NCI-H2107 (cell line): ENCODE measurements around the gene GJB6.

Experiments
- DNase-seq: peaks from one replicate; lab custom pipeline; 2025; lab: John Stamatoyannopoulos, UW

GJB6 gene

DNA sequence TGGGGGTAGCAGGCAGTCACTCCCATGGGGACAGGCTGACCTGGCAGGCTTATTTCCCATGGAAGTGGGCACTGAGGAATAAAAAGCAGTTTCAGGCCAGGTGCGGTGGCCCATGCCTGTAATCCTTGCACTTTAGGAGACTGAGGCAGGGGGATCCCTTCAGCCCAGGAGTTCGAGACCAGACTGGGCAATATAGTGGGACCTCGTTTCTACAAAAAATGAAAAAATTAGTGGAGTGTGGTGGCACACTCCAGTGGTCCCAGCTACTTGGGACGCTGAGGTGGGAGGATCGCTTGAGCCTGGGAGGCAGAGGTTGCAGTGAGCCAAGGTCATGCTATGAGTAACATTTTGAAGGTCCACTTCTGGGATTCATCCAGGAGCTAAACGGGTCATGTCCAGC is 45.3 kb downstream of the GJB6 start:
- DNase-seq: no peak

DNA sequence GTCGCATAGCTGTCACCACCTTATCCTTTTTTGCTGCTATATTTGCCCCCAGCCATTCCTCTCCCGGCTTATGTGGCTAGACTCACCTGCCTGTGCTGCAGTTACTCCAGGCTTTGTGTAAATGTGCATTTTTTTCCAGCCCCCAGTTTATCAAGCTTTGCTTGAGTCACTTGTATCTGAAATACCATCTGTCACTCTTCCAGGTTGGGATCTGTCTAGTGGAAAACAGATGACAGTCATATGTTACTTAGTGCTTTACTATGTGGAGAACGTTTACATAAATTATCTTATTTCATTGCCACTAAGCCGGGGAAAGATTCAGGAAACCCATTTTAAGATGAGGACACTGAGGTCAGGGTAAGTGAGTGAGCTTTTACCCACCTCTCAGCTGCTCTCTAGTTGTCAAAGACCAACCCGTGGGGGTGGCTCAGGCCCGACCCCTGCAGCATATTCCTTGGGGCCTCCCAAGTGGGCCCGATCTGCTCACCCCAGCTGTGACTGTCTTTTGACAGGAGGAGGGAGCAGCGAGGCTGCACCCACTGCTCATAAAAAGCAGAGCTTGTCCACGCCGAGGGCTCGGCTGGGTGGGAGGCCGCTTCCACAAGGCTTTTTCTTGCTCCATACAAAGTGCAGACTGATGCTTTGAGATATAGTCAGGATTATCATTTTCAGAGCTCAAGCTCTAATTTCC is 46.6 kb downstream of the GJB6 start:
- no peak for DNase-seq

DNA sequence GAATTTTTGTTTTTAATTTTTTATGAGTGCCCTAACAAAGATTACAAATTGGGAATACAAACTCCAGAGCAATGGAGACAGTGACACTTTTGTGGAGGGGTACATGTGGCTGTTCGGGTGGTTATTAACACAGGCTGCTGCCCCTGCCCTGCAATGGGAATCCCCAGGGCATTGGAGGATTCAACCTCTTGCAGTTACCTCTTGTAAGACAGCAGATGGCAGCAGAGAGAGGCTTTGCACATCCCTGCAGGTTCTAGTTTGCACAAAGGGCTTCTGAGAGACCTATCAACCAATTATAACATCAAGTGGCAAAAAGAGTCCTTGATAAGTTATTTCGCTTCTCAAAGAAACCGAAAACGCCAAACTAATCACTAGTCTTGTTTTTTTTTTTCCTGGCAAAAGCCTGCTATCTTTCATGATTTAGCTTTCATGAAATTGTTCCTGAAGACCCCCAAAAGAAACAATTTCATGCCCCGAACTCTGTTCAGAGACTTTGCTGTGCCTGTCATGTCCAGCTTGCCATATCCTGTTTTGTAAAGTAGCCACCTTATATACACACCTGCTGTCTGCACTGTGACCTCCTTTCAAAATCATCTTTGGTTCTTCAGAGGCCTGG is 49.8 kb downstream of the GJB6 start:
- DNase-seq: peak; percentile 34

DNA sequence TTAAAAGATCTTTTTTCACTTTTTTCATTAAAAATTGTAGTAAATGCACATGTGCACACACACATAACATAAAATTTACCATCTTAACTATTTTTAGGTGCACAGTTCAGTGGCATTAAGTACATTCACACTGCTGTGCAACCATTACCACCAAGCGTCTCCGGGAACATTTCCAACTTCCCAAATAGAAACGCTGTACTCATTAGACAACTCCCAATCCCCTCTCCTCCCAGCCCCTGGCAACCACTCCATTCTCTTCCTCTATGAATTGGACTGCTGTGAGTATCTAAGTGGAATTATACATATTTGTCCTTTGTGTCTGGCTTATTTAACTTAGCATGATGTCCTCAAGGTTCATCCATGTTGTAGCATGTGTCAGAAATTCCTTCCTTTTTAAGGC is 50.9 kb downstream of the GJB6 start:
- no peak for DNase-seq

DNA sequence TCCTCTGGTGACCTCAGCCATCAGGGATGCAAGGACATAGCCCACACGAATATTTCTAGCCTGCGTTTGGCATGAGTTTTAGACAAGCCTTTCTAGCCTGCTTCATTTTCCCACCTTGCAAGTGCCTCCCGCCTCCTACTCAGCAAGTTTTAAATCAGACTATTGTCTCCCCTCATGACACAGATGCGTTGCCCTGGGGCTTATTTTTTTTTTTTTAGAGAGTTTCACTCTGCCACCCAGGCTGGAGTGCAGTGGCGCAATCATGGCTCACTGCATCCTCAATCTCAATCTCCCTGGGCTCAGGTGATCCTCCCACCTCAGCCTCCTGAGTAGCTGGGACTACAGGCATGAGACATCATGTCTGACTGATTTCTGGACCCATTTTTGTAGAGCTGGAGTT is 54.0 kb downstream of the GJB6 start:
- no peak for DNase-seq

DNA sequence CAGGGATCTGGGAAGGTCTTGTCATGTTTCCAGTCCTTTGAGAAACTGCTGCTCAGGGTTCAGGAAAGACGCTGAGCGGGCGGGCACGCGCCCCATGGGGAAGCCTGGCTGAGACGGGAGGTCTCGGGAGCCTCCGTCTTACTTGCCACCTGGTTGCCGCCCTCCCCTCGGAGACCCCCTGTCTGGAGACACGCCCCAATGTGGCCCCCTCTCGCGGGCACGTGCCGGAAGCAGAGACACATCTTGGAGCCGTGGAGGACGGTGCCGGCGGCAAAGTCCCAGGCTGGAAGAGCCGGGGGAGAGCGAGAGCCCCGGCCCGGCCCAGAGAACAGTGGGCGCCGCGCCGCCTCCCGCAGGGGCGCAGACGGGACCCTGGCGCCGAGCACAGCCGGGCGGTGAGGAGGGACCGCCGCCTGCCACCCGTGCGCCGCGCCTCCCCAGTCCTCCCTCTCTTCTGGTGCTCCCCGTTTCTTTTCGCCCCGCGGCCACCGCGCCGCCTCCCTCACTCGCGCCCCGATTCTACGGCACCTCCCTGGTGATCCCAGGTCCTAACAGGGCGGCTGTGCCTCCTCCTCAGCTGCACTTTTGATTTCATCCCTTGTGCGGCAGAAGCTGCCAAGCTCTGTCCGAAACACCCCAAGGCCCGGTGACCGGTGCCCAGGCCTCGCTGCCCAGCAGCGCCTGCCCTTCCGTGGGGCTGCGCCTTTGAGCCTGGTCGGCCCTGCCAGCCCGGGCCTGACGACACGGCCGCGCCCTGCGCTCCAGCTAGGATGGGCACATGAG is 54.9 kb downstream of the GJB6 start:
- no peak for DNase-seq

DNA sequence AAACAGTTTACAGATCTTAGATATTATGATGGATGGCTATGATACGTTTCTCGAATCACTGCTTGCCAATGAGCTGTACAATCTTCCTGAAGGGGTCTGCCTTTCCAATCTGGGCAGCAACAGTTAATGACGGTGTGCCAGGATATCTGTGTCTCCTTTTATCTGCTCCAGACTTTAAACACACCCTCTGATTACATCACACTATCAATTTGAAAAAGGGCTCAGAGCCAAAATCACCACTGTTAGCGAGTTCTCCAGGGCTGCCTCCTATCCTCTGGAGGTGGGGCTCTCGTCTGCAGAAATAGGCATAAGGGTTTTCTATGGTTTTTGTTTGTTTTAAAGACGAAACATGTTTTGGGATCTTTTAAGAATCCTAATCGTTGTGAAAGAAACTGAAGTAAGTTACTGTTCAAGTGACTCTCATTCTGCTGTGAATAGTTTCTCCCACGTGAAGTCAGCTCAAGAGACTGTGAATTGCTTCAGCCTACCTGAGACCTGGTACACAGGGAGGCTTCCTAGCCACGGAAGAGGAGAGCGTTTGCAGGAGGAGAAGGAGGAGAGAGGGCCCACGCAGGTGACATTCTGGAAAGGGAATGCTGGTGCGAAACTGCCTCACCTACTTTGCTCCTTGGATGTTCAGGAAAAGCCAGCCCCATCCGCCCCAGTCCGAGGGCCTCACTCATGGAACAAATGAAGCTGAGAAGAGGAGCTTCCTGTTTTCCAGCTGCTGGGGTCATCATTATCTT is 56.0 kb downstream of the GJB6 start:
- no peak for DNase-seq

DNA sequence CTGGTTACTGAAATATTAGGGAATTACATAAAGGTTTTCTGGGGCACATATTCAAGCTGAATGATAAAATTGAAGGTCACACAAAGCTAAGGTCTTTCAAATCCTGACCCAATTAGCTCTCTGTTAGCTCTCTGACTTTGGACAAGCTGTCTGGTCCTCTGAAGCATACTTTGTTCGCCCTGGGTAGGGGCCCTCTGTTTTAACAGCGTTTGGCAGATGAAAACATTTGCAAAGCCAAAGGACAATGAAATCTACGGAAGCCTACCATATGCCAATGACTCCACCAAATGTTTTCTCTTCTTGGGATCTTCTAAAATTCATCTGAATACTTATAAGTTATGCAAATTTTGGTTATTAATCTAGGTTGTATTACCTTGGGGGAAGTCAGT is 56.7 kb downstream of the GJB6 start:
- DNase-seq: no peak

DNA sequence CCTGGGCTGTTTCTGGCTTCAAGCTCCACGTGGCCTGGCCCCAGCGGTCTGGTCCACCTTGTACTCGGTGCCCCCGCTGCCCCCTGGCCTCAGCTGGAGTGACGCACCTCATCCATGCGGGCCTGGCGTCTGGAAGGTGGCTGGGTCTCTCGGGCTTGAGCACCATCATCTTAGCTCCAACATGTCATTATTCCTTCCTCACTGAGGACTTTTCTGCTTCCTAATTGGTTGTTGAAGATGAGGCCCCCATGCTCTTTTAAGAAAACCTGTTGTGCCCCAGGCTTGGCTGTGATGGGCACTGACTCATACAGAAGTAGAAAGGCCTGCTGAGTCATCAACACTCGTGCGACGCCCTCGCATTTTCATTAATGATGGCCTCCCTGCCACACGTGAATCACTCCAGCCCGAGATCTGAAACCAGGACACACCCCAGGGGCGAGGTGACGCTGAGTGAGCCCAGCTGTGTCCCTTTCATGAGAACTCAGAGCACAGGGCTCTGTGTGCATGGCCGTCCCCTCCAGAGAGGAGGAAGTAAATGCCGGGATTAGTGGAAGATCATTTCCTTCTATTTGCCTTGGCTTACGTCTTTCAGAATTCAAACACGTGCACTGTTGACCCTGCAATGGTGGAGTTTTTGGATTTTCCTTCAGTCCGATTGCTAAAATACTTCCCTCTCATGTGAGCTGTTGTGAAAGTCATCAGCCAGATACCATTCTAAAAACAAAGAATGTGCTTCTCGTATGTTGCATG is 57.3 kb downstream of the GJB6 start:
- no peak for DNase-seq

DNA sequence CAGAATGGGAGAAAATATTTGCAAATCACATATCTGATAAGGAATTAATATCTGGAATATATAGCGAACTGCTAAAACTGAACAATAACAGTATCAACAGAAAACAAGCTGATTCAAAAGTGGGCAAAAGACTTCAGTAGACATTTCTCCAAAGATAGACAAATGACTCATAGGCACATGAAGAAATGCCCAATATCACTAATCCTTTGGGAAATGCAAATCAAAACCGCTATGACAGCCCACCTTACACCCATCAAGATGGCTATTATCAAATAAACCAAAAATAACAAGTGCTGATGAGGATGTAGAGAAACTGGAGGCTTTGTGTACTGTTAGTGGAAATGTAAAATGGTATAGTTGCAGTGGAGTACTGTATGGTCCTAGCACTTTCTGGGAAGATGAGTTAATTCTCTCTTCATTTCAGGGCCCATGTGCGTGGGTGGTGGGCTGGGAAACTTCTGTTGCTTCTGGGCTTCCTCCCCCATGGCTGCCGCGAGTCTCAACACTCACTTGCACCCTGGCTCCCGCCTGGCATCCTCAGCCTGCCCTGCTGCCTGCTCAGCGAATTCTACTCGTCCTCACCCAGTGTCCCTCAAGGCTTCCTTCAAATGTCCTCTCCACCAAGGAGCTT is 58.9 kb downstream of the GJB6 start:
- DNase-seq: no peak
